Thyroid gland (tissue), 4 donors: Measurements from ENCODE around the gene TPPP2.

Experiments
- POLR2A ChIP-seq, 2 donors: fragments of 450-650 bp; IDR thresholded peaks; one replicate each; pipeline ENCODE4 v1.6.1; 2017; ENCODE audit warnings: antibody characterized with exemption in 2 of 2, mild to moderate bottlenecking in 2 of 2, moderate library complexity in 1 of 2
- TF ChIP-seq, protein P1 (sequence below), 6 experiments: fragments of 200-600 bp in 3 of 6; fragments of 450-650 bp in 3 of 6; sonication (generic) in 3 of 6; IDR thresholded peaks; one replicate each; pipeline ENCODE4 v1.5.1; 2016 to 2019; ENCODE audit warnings: antibody characterized with exemption in 6 of 6, mild to moderate bottlenecking in 2 of 6, inconsistent platforms in 1 of 6, moderate library complexity in 1 of 6

DNA sequence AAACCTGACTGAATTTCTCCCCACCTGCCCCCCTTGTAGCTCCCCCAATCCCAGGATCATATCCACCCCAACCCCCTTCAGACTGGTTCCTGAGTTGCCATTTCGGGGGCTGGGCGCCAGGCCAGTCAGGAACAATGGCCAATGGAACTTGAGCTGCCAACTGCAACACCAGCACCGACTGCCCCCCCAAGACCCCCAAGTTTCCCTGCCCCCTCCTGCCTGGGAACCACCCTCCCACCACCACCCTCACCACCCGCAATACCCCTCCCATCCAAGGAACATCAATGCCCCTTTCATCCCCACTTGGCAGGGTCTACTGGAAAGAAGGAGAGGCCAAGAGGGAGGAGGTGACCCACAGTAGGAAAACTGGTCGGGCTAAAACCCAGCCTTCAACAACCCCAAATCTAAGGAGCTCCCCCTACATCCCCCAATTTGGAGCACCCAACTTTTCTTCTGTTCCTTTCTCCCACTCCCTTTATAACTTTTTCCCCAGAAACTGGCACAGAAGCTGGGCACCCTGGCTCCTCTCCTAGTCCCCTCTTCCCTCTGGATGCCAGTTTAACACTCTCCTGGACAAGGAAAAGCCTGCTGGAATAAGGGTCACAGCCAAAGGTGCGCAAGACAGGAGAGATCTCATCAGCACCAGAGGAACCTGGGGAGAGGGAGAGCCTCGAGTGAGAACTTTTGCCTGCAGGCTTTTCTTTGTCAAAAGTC, 3.6 kb upstream of the TPPP2 start:
- TF ChIP-seq, protein P1, sequence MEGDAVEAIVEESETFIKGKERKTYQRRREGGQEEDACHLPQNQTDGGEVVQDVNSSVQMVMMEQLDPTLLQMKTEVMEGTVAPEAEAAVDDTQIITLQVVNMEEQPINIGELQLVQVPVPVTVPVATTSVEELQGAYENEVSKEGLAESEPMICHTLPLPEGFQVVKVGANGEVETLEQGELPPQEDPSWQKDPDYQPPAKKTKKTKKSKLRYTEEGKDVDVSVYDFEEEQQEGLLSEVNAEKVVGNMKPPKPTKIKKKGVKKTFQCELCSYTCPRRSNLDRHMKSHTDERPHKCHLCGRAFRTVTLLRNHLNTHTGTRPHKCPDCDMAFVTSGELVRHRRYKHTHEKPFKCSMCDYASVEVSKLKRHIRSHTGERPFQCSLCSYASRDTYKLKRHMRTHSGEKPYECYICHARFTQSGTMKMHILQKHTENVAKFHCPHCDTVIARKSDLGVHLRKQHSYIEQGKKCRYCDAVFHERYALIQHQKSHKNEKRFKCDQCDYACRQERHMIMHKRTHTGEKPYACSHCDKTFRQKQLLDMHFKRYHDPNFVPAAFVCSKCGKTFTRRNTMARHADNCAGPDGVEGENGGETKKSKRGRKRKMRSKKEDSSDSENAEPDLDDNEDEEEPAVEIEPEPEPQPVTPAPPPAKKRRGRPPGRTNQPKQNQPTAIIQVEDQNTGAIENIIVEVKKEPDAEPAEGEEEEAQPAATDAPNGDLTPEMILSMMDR (IDR thresholded peaks at IDR 0.05): no peak
- TF ChIP-seq POLR2A (IDR thresholded peaks at IDR 0.05): no peak
